Left renal cortex interstitium (tissue), 4 donors: ENCODE results near the gene IGSF23. TPM values are rescaled to one million over a fixed set of nuclear protein-coding genes. Genes with fewer than 3 reads are reported as not detected.
"Not testable (repeated sequence)": the region's sequence is repeated elsewhere in the genome, so short reads cannot be mapped to it uniquely, and the experiment has no call there.

ENCODE experiments used
- DNase-seq, 4 donors: peaks; one replicate each; pipeline ENCODE4 v3.0.0-alpha.2; 2013; ENCODE audit warnings: low read depth in 4 of 4, low spot score in 2 of 4, missing footprints in 1 of 4
- polyA plus RNA-seq, 4 donors: library from polyadenylated mRNA; unstranded; fragments of 120-200 nt; gene quantifications; one replicate each; pipeline ENCODE4 v1.2.1, GENCODE V29; 2013; ENCODE audit not compliant: insufficient read length in 4 of 4

Gene IGSF23
- polyA plus RNA-seq, 4 donors = 0.99 to 1.7 (median 1.4) TPM

- no peak for DNase-seq
Measured at GRCh38 chr19:44658069-44658733, 44.8 kb downstream of the IGSF23 start.

GRCh38 chr19:44660081-44660480 is 46.7 kb downstream of the IGSF23 start:
- DNase-seq = no peak

- no peak for DNase-seq
Measured at GRCh38 chr19:44661205-44661604, 47.8 kb downstream of the IGSF23 start.

- no peak for DNase-seq
Measured at GRCh38 chr19:44661904-44662303, 48.5 kb downstream of the IGSF23 start.

GRCh38 chr19:44662691-44663385 is 49.5 kb downstream of the IGSF23 start:
- DNase-seq = no peak

- no peak for DNase-seq
Measured at GRCh38 chr19:44663996-44664395, 50.6 kb downstream of the IGSF23 start.

GRCh38 chr19:44664976-44665375 is 51.6 kb downstream of the IGSF23 start:
- no peak for DNase-seq

- DNase-seq = no peak
Measured at GRCh38 chr19:44666852-44667556, 53.6 kb downstream of the IGSF23 start.

GRCh38 chr19:44668985-44669764 is 55.8 kb downstream of the IGSF23 start:
- DNase-seq = no peak

- DNase-seq = not testable (repeated sequence)
Measured at GRCh38 chr19:44670027-44670426, 56.7 kb downstream of the IGSF23 start.

- DNase-seq = no peak
Measured at GRCh38 chr19:44671400-44671799, 58.0 kb downstream of the IGSF23 start, which contains the start of gene CEACAM19. Gene CEACAM19 (plus strand): TSS chr19:44671482. CDS start chr19:44671932, 450 bp downstream.

- DNase-seq = no peak
Measured at GRCh38 chr19:44672226-44672625, 58.9 kb downstream of the IGSF23 start.

- DNase-seq = no peak
Measured at GRCh38 chr19:44673510-44673909, 60.1 kb downstream of the IGSF23 start.

GRCh38 chr19:44675521-44675920 is 62.2 kb downstream of the IGSF23 start:
- DNase-seq = no peak

- no peak for DNase-seq
Measured at GRCh38 chr19:44677019-44677811, 63.9 kb downstream of the IGSF23 start.

GRCh38 chr19:44680536-44680935 is 67.2 kb downstream of the IGSF23 start:
- no peak for DNase-seq

GRCh38 chr19:44681992-44682790 is 68.8 kb downstream of the IGSF23 start:
- no peak for DNase-seq

GRCh38 chr19:44682807-44683206 is 69.4 kb downstream of the IGSF23 start:
- DNase-seq = no peak
